Measurements from ENCODE around the gene EIF3D.

The EIF3D gene

GRCh38 chr22:36480941-36481392, 48.0 kb downstream of the EIF3D start:
- TF ChIP-seq CTCF (IDR thresholded peaks at IDR 0.05; ENCODE audit: poor library complexity, severe bottlenecking) = no peak
- no peak; the same call in 2 of the 3 replicates for ATAC-seq (ENCODE audit: low read depth)

GRCh38 chr22:36478966-36479365, 50.0 kb downstream of the EIF3D start:
- peaks cover 2% of the 10 kb centered on the region for H3K4me1 ChIP-seq (ENCODE audit: insufficient read depth, poor library complexity, severe bottlenecking)
- no peak overlapping the region for H3K27ac ChIP-seq (ENCODE audit: poor library complexity, severe bottlenecking)
- no peak for TF ChIP-seq CTCF (IDR thresholded peaks at IDR 0.05; ENCODE audit: poor library complexity, severe bottlenecking)
- H3K36me3 ChIP-seq (ENCODE audit: low read depth) = peaks cover 55% of the 10 kb centered on the region
- no peak for ATAC-seq (ENCODE audit: low read depth)
- DNase-seq (ENCODE audit: low spot score) = no peak
- no peak overlapping the region for H3K4me3 ChIP-seq (ENCODE audit: severe bottlenecking)
- H3K27me3 ChIP-seq (ENCODE audit: insufficient read depth, poor library complexity, severe bottlenecking) = no peaks in the 10 kb centered on the region
- no peaks in the 10 kb centered on the region for H3K9me3 ChIP-seq (ENCODE audit: severe bottlenecking)

More at GRCh38 chr22:36480941-36481392, 48.0 kb downstream of the EIF3D start:
- DNase-seq (ENCODE audit: low spot score) = no peak
- Histone ChIP-seq H3K9me3 (ENCODE audit: severe bottlenecking) (no peaks in the 10 kb centered on the region), H3K27ac (ENCODE audit: poor library complexity, severe bottlenecking) (peak overlapping the region; percentile 86), H3K4me1 (ENCODE audit: insufficient read depth, poor library complexity, severe bottlenecking) (peaks cover 7% of the 10 kb centered on the region), H3K36me3 (ENCODE audit: low read depth) (peaks cover 38% of the 10 kb centered on the region), H3K4me3 (ENCODE audit: severe bottlenecking) (peak overlapping the region; percentile 85), H3K27me3 (ENCODE audit: insufficient read depth, poor library complexity, severe bottlenecking) (no peaks in the 10 kb centered on the region)

GRCh38 chr22:36475341-36475740, 53.6 kb downstream of the EIF3D start:
- H3K27me3 ChIP-seq (ENCODE audit: insufficient read depth, poor library complexity, severe bottlenecking) = no peaks in the 10 kb centered on the region
- H3K9me3 ChIP-seq (ENCODE audit: severe bottlenecking) = no peaks in the 10 kb centered on the region
- DNase-seq (ENCODE audit: low spot score) = no peak
- H3K36me3 ChIP-seq (ENCODE audit: low read depth) = peaks cover 71% of the 10 kb centered on the region
- TF ChIP-seq CTCF (IDR thresholded peaks at IDR 0.05; ENCODE audit: poor library complexity, severe bottlenecking) = no peak
- no peak overlapping the region for H3K27ac ChIP-seq (ENCODE audit: poor library complexity, severe bottlenecking)
- H3K4me3 ChIP-seq (ENCODE audit: severe bottlenecking) = no peak overlapping the region
- ATAC-seq (ENCODE audit: low read depth) = no peak
- H3K4me1 ChIP-seq (ENCODE audit: insufficient read depth, poor library complexity, severe bottlenecking) = peaks cover 21% of the 10 kb centered on the region

GRCh38 chr22:36472689-36473088, 56.3 kb downstream of the EIF3D start:
- Histone ChIP-seq H3K27me3 (ENCODE audit: insufficient read depth, poor library complexity, severe bottlenecking) (no peaks in the 10 kb centered on the region), H3K27ac (ENCODE audit: poor library complexity, severe bottlenecking) (peak overlapping the region; percentile 91), H3K9me3 (ENCODE audit: severe bottlenecking) (no peaks in the 10 kb centered on the region), H3K4me3 (ENCODE audit: severe bottlenecking) (no peak overlapping the region), H3K36me3 (ENCODE audit: low read depth) (peaks cover 52% of the 10 kb centered on the region), H3K4me1 (ENCODE audit: insufficient read depth, poor library complexity, severe bottlenecking) (peaks cover 40% of the 10 kb centered on the region)
- ATAC-seq (ENCODE audit: low read depth) (no peak), DNase-seq (ENCODE audit: low spot score) (no peak)
- no peak for TF ChIP-seq CTCF (IDR thresholded peaks at IDR 0.05; ENCODE audit: poor library complexity, severe bottlenecking)

GRCh38 chr22:36471341-36471821, 57.6 kb downstream of the EIF3D start:
- H3K27ac ChIP-seq (ENCODE audit: poor library complexity, severe bottlenecking) = peak overlapping the region; percentile 91
- TF ChIP-seq CTCF (IDR thresholded peaks at IDR 0.05; ENCODE audit: poor library complexity, severe bottlenecking) = no peak
- ATAC-seq (ENCODE audit: low read depth) (peak; percentile 74), DNase-seq (ENCODE audit: low spot score) (no peak)
- no peaks in the 10 kb centered on the region for H3K27me3 ChIP-seq (ENCODE audit: insufficient read depth, poor library complexity, severe bottlenecking)
- H3K4me1 ChIP-seq (ENCODE audit: insufficient read depth, poor library complexity, severe bottlenecking) = peaks cover 52% of the 10 kb centered on the region
- H3K36me3 ChIP-seq (ENCODE audit: low read depth) = peaks cover 41% of the 10 kb centered on the region
- no peak overlapping the region for H3K4me3 ChIP-seq (ENCODE audit: severe bottlenecking)
- H3K9me3 ChIP-seq (ENCODE audit: severe bottlenecking) = no peaks in the 10 kb centered on the region

Measured in RWPE2 (cell line).